ENCODE measurements around the gene CXXC4.

CXXC4 gene

GRCh38 chr4:104493081-104493831 lies 1.4 kb downstream of the CXXC4 start:
- no peaks in the 10 kb centered on the region for H3K36me3 ChIP-seq
- no peaks in the 10 kb centered on the region for H3K27me3 ChIP-seq
- no peaks in the 10 kb centered on the region for H3K9me3 ChIP-seq
- peaks cover 0 to 20% (median 9%) of the 10 kb centered on the region in 4 donors for H3K4me1 ChIP-seq
- no peak for DNase-seq
- intact Hi-C loops (cut with DNase I; ENCODE audit: low total_unique reads), result no loop called here
- peak overlapping the region in 1 of 2 donors; percentile 74 for H3K27ac ChIP-seq
- peak overlapping the region in 1 of 2 donors; percentile 69 for H3K4me3 ChIP-seq
- no peak for TF ChIP-seq CTCF (IDR thresholded peaks at IDR 0.05)

GRCh38 chr4:104492183-104492771 lies 2.4 kb downstream of the CXXC4 start:
- DNase-seq, result no peak
- Histone ChIP-seq H3K4me3 (peak overlapping the region; percentile 69 to 73), H3K27ac (peak overlapping the region; percentile 60 to 74), H3K27me3 (no peaks in the 10 kb centered on the region), H3K4me1 (peaks cover 0 to 20% (median 9%) of the 10 kb centered on the region in 4 donors), H3K36me3 (no peaks in the 10 kb centered on the region), H3K9me3 (no peaks in the 10 kb centered on the region)
- no peak for TF ChIP-seq CTCF (IDR thresholded peaks at IDR 0.05)
- intact Hi-C loops (cut with DNase I; ENCODE audit: low total_unique reads), result no loop called here

- H3K36me3 ChIP-seq, result no peaks in the 10 kb centered on the region
- no peak for DNase-seq
- no peaks in the 10 kb centered on the region for H3K9me3 ChIP-seq
- intact Hi-C loops (cut with DNase I; ENCODE audit: low total_unique reads), result no loop called here
- no peak for TF ChIP-seq CTCF (IDR thresholded peaks at IDR 0.05)
- peaks cover 0 to 20% (median 9%) of the 10 kb centered on the region in 4 donors for H3K4me1 ChIP-seq
- H3K27me3 ChIP-seq, result no peaks in the 10 kb centered on the region
- peak overlapping the region; percentile 60 to 74 for H3K27ac ChIP-seq
- peak overlapping the region; percentile 69 to 73 for H3K4me3 ChIP-seq
Observed at GRCh38 chr4:104491481-104492182, 3.1 kb downstream of the CXXC4 start.

GRCh38 chr4:104490770-104491480 lies 3.8 kb downstream of the CXXC4 start:
- no peaks in the 10 kb centered on the region for H3K9me3 ChIP-seq
- H3K27me3 ChIP-seq, result no peaks in the 10 kb centered on the region
- H3K27ac ChIP-seq, result peak overlapping the region; percentile 60 to 74
- intact Hi-C loops (cut with DNase I; ENCODE audit: low total_unique reads), result no loop called here
- H3K4me1 ChIP-seq, result peaks cover 0 to 20% (median 9%) of the 10 kb centered on the region in 4 donors
- no peak for TF ChIP-seq CTCF (IDR thresholded peaks at IDR 0.05)
- peak; percentile 58 to 76 for DNase-seq
- H3K4me3 ChIP-seq, result peak overlapping the region; percentile 69 to 73
- no peaks in the 10 kb centered on the region for H3K36me3 ChIP-seq

DNA sequence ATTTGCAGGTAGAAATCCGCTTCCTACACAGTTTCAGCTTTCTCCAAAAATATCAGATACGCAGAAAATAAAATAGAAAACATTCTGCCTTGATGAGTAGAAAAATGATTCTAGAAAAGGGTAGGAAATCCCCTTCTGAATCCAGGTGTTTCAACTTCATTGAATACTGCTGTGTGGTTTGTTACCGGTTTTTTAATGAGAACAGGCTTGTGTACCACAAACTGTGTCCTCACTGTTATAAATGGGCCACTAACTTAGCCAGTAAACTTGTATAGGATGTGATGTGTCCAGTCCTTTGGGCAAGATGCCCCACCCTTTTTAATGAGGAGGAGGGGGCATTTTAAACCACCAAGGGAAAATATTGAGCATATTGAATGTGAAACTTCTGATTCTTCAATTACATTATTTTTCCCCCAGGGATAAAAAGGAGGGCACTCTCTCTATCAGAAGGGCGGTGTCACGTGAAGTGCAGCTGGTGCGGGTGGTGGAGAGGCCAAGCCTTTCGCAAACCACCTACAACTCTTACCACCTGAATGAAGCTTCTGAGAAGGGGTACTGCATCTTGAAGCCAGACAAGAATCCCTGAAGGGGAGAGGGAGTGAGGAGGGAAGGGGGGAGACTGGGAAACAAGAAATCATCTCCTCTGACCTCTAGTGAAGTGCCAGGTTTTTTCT lies 4.5 kb downstream of the CXXC4 start:
- DNase-seq, result no peak
- Histone ChIP-seq H3K9me3 (no peaks in the 10 kb centered on the region), H3K4me1 (peaks cover 0 to 20% (median 7%) of the 10 kb centered on the region in 4 donors), H3K4me3 (peak overlapping the region; percentile 69 to 73), H3K36me3 (no peaks in the 10 kb centered on the region), H3K27me3 (no peaks in the 10 kb centered on the region), H3K27ac (peak overlapping the region in 1 of 2 donors; percentile 74)
- intact Hi-C loops (cut with DNase I; ENCODE audit: low total_unique reads), result no loop called here
- no peak for TF ChIP-seq CTCF (IDR thresholded peaks at IDR 0.05)

Measured in tibial artery (tissue), 4 donors.